HG02623 (cell line): ENCODE measurements around the gene YRDC.
A peak's percentile ranks its signal among the peaks of the same experiment; 100 is the strongest.

Experiments used
- ATAC-seq: cut with Tn5 transposase; IDR thresholded peaks from one replicate; pipeline ENCODE4 v1.9.1; 2021; ENCODE audit warnings: moderate library complexity; ENCODE audit not compliant: unreplicated experiment

YRDC gene

GRCh38 chr1:37822906-37823815 lies 15.2 kb upstream of the YRDC start:
- ATAC-seq, result no peak

- ATAC-seq, result no peak
Measured at GRCh38 chr1:37821481-37821880, 13.5 kb upstream of the YRDC start.

- no peak for ATAC-seq
Measured at GRCh38 chr1:37817481-37817880, 9.5 kb upstream of the YRDC start.

GRCh38 chr1:37814252-37814651 lies 6.2 kb upstream of the YRDC start:
- ATAC-seq, result no peak

- ATAC-seq, result no peak
Measured at GRCh38 chr1:37813529-37814145, 5.6 kb upstream of the YRDC start.

GRCh38 chr1:37811027-37811655 lies 3.1 kb upstream of the YRDC start:
- no peak for ATAC-seq

GRCh38 chr1:37809942-37810341 lies 1.9 kb upstream of the YRDC start:
- no peak for ATAC-seq

- peak; percentile 21 for ATAC-seq
Measured at GRCh38 chr1:37808369-37809319, 636 bp upstream of the YRDC start.

- ATAC-seq, result no peak
Measured at GRCh38 chr1:37807220-37807554, 821 bp downstream of the YRDC start.

GRCh38 chr1:37802439-37802838 lies 5.6 kb downstream of the YRDC start:
- no peak for ATAC-seq

- ATAC-seq, result no peak
Measured at GRCh38 chr1:37797750-37798345, 10.2 kb downstream of the YRDC start.

- ATAC-seq, result no peak
Measured at GRCh38 chr1:37795340-37796125, 12.5 kb downstream of the YRDC start.

GRCh38 chr1:37794372-37795339 lies 13.4 kb downstream of the YRDC start:
- ATAC-seq, result no peak

GRCh38 chr1:37793773-37794371 lies 14.1 kb downstream of the YRDC start, which contains the start of gene MANEAL:
Gene MANEAL (plus strand): TSS chr1:37793847. CDS start chr1:37794183, 336 bp downstream.
- peak; percentile 50 for ATAC-seq

- no peak for ATAC-seq
Measured at GRCh38 chr1:37792943-37793686, 14.9 kb downstream of the YRDC start.

GRCh38 chr1:37782491-37782890 lies 25.5 kb downstream of the YRDC start:
- no peak for ATAC-seq

- no peak for ATAC-seq
Measured at GRCh38 chr1:37778654-37779053, 29.4 kb downstream of the YRDC start.
